ENCODE measurements around the gene PLEKHM2.

The PLEKHM2 gene

DNA sequence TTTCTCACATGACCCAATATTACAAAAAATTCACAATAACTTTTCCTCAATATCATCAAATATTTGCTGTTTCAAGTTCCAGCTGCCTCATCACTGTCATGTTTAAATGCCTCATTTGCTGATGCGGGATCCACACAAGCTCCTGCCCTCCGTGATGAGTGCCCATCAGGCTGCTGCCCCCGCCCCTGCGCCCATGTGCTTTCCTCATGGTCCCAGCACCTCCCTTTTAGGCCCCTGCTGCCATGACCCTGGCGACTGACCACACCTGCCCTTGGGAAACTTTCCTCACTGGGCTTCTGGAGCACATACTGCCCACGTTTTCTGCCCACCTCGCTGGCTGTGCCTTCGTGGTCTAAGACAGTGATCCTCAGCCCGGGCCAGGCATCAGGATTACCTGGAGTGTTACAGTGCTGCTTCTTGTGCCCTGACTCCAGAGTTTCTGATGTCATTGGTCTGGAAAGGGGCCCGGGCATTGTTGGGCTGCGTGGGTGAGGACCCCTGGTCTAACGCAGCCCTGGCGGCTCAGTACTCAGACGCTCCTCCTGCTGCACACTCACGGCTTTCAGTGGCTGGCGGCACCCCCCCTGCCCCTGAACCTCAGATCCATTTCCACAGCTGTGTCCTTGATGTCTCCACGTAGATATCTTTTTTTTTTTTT is 20.5 kb downstream of the PLEKHM2 start:
- DNase-seq, result no peak

DNA sequence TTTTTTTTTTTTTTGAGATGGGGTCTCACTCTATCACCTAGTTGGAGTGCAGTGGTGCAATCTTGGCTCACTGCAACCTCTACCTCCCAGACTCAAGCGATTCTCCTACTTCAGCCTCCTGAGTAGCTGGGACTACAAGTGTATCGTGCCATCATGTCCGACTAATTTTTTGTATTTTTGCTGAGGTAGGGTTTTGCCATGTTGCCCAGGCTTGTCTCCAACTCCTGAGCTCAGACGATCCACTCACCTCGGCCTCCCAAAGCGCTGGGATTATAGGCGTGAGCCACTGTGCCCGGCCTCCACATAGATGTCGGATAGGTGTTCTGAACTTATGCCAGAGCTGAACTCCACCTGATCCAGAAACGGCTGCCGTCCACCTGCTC is 21.1 kb downstream of the PLEKHM2 start:
- no peak for DNase-seq

DNA sequence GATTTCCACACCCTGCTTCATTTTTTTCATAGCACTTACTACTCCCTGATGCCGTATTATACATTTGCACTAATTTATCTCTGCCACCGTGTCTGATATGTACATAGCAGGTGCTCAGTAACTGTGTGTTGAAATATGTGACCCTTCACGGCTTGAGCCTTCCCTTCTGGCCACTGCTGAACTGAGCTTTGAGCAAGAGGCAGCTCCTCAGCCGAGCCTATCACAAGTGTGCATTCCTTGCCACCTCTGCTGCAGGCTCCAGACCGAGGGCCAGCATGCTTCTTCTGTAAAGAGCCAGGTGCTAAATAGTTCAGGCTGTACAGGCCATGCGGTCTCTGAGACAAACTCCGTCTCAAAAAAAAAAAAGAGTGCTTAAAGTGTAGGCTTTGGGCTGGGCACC is 22.6 kb downstream of the PLEKHM2 start:
- DNase-seq, result no peak

- DNase-seq, result no peak
Measured at GRCh38 chr1:15707239-15707925, 23.3 kb downstream of the PLEKHM2 start.

- no peak for DNase-seq
Measured at GRCh38 chr1:15708486-15709137, 24.5 kb downstream of the PLEKHM2 start.

- DNase-seq, result peak; percentile 65
Measured at GRCh38 chr1:15709226-15709625, 25.1 kb downstream of the PLEKHM2 start.

- peak; percentile 71 for DNase-seq
Measured at GRCh38 chr1:15712168-15712567, 28.0 kb downstream of the PLEKHM2 start.

GRCh38 chr1:15714406-15715136 is 30.5 kb downstream of the PLEKHM2 start:
- DNase-seq, result no peak

GRCh38 chr1:15717418-15718125 is 33.5 kb downstream of the PLEKHM2 start:
- DNase-seq, result no peak

- no peak for DNase-seq
Measured at GRCh38 chr1:15718199-15718601, 34.1 kb downstream of the PLEKHM2 start.

DNA sequence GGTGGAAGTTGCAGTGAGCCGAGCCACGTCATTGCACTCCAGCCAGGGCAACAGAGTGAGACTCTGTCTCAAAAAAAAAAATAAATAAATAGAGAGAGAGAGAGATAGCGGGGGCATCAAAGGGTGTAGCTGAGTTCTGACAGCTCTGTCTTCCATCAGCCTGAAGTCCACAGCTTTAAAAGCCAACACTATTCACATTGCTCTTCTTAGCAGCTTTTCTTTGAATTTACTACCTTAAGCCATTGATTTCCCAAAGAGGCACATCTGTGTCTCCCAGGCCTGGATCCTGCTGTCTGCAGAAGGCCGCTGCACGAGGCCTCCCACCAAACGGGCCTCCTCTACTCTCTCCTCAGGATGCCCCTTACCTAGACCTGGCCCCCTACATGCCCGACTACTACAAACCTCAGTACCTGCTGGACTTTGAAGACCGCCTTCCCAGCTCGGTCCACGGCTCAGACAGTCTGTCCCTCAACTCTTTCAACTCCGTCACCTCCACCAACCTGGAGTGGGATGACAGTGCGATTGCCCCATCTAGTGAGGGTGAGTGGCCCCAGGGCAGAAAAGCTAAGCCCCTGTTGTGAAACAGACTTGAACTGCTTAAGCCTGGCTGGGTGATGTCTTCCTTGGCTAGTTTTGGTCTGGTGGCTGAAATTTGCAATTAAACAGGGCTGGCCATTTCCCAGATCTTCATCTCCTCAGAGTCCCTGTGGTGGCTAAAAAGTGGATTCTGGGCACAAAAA is 35.4 kb downstream of the PLEKHM2 start:
- DNase-seq, result no peak

DNA sequence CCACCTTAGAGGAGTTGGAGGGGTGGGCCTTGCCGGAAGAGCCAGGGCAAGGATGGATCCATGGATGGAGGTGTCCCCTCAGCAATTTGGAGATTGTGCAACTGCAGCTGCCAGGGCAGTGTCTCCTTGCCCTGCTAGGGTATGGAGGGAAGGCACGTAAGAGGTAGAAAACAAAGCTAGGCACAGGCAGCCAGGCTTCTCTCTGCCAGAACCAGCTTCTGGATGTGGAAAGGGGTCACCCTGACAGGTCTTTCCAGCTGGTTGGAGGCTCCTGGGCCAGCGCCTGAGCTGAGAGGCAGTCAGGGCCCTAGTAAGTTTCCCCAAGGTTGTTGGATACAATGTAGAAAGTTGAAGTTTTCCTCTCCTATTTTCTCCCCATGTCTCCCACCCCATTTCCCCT is 36.7 kb downstream of the PLEKHM2 start:
- DNase-seq, result no peak

DNA sequence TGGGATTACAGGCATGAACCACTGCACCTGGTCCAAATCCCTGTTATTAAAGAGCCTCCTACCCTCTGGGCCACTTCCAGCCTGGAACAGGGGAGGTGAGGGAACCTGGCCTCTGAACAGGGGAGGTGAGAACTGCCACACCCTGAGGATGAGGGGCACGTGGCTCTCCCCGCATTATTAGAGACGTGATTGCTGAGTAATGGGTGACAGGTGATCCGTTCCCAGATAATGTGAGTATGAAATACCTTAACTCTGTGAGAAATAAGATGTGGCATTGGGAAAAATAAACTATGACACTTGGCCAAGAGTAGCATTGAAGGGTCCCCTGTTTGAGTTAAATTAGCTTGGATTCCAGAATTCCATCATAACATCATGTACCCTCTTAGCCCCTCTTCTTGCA is 38.3 kb downstream of the PLEKHM2 start:
- DNase-seq, result no peak

DNA sequence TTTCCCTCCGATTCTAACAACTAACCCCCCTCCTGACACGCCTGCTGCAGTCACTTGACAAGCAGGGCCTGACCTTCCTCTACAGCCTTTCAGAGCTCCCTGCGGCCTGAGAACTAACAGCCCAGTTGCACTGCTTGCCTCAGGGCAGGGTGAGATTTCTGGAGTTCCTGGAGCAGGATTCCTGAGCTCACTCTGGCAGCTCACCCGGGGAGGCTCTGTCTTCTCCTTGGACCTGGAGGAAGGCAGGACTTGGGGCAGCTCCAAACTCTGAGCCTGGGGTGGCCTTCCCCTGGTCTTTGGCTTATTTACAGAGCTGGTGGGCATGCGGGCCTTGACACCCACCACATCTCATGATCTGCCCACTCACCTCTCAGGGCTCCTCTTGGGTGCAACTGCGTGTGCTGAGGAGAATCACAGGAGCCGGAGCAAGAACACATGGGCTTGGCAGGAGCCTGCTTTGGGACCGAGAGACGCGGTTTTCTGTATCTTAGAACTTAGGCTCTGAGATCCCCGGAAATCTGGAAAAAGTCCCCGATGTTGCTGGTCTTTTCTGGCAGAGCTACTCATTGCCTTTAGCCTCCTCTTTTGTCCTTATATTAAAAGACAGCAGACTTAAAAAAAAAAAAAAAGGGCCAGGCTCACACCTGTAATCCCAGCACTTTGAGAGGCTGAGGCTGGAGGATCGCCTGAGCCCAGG is 38.9 kb downstream of the PLEKHM2 start:
- DNase-seq, result no peak

DNA sequence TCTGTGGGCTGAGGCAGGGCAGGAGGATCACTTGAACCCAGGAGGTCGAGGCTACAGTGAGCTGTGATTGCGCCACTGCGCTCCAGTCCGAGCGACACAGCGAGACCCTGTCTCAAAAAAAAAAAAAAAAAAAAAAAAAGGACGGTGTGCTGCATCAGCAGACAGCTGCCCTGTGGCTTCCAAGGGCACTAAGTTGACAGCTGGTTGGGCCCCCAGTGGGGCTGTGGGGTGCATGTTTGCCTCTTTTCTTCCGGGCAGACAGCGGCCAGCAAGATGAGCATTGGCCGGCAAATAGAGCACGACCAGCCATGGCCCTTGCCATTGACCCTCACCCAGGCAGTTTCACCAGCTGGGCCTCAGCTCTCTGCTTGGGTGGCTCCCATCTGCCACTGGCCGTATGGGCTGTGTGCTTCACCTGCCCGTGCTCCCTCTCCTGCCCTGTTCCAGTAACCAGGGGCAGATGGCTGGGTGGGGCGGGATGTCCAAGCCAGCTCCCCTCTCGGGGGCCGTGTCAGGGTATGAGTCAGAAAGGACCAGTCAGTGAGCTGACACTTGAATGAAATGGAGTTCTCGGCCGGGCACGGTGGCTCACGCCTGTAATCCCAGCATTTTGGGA is 39.6 kb downstream of the PLEKHM2 start:
- no peak for DNase-seq

GRCh38 chr1:15724949-15725880 is 41.1 kb downstream of the PLEKHM2 start:
- DNase-seq, result no peak

- DNase-seq, result no peak
Measured at GRCh38 chr1:15726508-15726907, 42.4 kb downstream of the PLEKHM2 start.

GRCh38 chr1:15727021-15727420 is 42.9 kb downstream of the PLEKHM2 start:
- no peak for DNase-seq

DNA sequence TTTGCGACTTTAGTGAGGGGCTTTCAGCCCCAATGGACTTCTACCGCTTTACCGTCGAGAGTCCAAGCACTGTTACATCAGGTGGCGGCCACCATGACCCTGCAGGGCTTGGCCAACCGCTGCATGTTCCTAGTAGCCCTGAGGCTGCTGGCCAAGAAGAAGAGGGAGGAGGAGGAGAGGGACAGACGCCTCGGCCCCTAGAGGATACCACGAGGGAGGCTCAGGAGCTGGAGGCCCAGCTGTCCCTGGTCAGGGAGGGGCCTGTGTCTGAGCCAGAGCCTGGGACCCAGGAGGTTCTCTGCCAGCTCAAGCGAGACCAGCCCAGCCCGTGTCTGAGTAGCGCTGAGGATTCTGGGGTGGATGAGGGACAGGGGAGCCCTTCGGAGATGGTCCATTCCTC is 43.3 kb downstream of the PLEKHM2 start:
- no peak for DNase-seq
